SK-N-SH treated with all-trans-retinoic acid at 6 μM for 48 hours (cell line): Measurements from ENCODE around the gene FNDC3B.

ENCODE experiments used
- ARNTL ChIP-seq: fragments of 450-650 bp; formaldehyde crosslinking; IDR thresholded peaks from 2 replicates; pipeline ENCODE4 v1.5.0; 2020; ENCODE audit warnings: low read depth, mild to moderate bottlenecking, moderate library complexity, borderline replicate concordance
- ESRRG ChIP-seq: fragments of 250-450 bp; sonication (Bioruptor Pico); IDR thresholded peaks from 2 replicates; pipeline ENCODE4 v1.6.1; 2021; ENCODE audit warnings: mild to moderate bottlenecking
- OSR1 ChIP-seq: fragments of 250-450 bp; sonication (Bioruptor Pico); IDR thresholded peaks from 2 replicates; pipeline ENCODE4 v1.8.0; 2022; ENCODE audit warnings: moderate library complexity, mild to moderate bottlenecking, inconsistent platforms
- PATZ1 ChIP-seq: fragments of 250-450 bp; sonication (Bioruptor Pico); IDR thresholded peaks from 2 replicates; pipeline ENCODE4 v1.8.0; 2020; ENCODE audit warnings: mild to moderate bottlenecking, moderate library complexity, borderline replicate concordance
- SNAI2 ChIP-seq: fragments of 250-450 bp; sonication (Bioruptor Pico); IDR thresholded peaks from 2 replicates; pipeline ENCODE4 v1.5.0; 2020; ENCODE audit warnings: mild to moderate bottlenecking, moderate library complexity
- TCF4 ChIP-seq: fragments of 250-450 bp; sonication (Bioruptor Pico); IDR thresholded peaks from 2 replicates; pipeline ENCODE4 v1.8.0; 2021; ENCODE audit warnings: mild to moderate bottlenecking, moderate library complexity, borderline replicate concordance
- TSHZ2 ChIP-seq: fragments of 250-450 bp; sonication (Bioruptor Pico); IDR thresholded peaks from 2 replicates; pipeline ENCODE4 v1.5.0; 2020; ENCODE audit warnings: mild to moderate bottlenecking, moderate library complexity
- ZFP3 ChIP-seq: fragments of 250-450 bp; sonication (Bioruptor Pico); IDR thresholded peaks from 2 replicates; pipeline ENCODE4 v1.5.0; 2020; ENCODE audit warnings: mild to moderate bottlenecking, moderate library complexity

DNA sequence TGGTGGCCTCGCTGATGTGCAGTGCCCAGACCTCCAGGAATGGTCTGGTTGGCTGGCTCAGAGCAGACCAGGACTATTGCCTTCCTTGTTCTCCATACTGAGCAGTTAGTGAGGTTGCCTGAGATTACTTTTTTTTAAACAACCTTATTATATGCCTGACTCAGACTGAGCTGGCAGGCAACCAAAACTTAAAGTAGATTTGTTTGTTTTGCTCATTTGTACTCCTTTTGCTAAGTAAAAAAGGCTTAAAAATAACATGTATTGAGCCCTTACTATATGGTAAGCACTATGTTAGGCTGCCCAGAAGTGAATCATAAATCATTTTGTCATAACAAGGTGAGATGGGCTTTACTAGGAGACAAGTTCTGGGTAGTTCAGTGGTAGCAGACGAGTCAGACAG is 316.5 kb downstream of the FNDC3B start:
- TF ChIP-seq ESRRG (CRISPR knock-in tag), result no peak
- no peak; the same call in 1 of the 2 replicates for TF ChIP-seq ZFP3 (CRISPR knock-in tag)
- no peak for TF ChIP-seq TSHZ2 (CRISPR knock-in tag)
- no peak for TF ChIP-seq PATZ1 (CRISPR knock-in tag)
- no peak for TF ChIP-seq ARNTL (CRISPR knock-in tag)
- no peak for TF ChIP-seq OSR1 (CRISPR knock-in tag)
- TF ChIP-seq TCF4, result no peak
- no peak for TF ChIP-seq SNAI2 (CRISPR knock-in tag)
